ENCODE data around the gene NOTCH1. TPM values are rescaled to one million over a fixed set of nuclear protein-coding genes. Genes with fewer than 3 reads are reported as not detected.

NOTCH1 gene
- total and polyA plus RNA-seq, 2 of the 8 experiments (the other 6 are each of a cell fraction or from before 2014, with no cell fraction given): 6.9 to 55.6 TPM

GRCh38 chr9:136543830-136544547, 1.9 kb downstream of the NOTCH1 start:
- Histone ChIP-seq H3K23me2 (ENCODE audit: low read depth, low read length) (peaks cover 7% of the 10 kb centered on the region; the same call in 1 of the 2 replicates), H3K4me1 (replicated peaks in 1 of 4; ENCODE audit: control insufficient read depth in 3 of 4, insufficient read depth in 4 of 4, low read length in 3 of 4) (peaks cover 0 to 36% (median 23%) of the 10 kb centered on the region in 4 experiments; a peak in 6 of 7 replicates), H3K79me2 (ENCODE audit: control insufficient read depth in 1 of 2, insufficient read depth in 2 of 2, low read length in 2 of 2) (peaks cover 9 to 57% of the 10 kb centered on the region in 2 experiments; a peak in 3 of 4 replicates), H4K91ac (replicated peaks; ENCODE audit: insufficient read length, low read length) (no peak overlapping the region), H2BK20ac (ENCODE audit: low read length) (no peak overlapping the region), H3K23ac (ENCODE audit: insufficient read length) (no peak overlapping the region), H3K18ac (ENCODE audit: extremely low read depth, low read length) (peak overlapping the region; percentile 19; the same call in 1 of the 2 replicates), H2BK12ac (ENCODE audit: low read depth, low read length) (no peak overlapping the region), H2AFZ (ENCODE audit: low read length) (no peak overlapping the region), H2BK15ac (ENCODE audit: low read length) (no peak overlapping the region), H4K8ac (ENCODE audit: extremely low read depth, insufficient read depth, low read length) (no peak overlapping the region), H3K27ac (ENCODE audit: low read depth, low read length) (no peak overlapping the region), H3K27me3 (replicated peaks in 1 of 4; ENCODE audit: control insufficient read depth in 3 of 4, extremely low read depth in 1 of 4, insufficient read depth in 3 of 4, low read length in 3 of 4) (no peaks in the 10 kb centered on the region), H3K14ac (ENCODE audit: insufficient read length) (no peak overlapping the region), H2BK120ac (replicated peaks; ENCODE audit: low read depth, low read length) (no peak overlapping the region), H3K79me1 (ENCODE audit: low read depth, low read length) (peaks cover 25% of the 10 kb centered on the region), H3K4me2 (ENCODE audit: insufficient read depth in 1 of 2, low read depth in 2 of 2, low read length in 2 of 2) (peak overlapping the region; percentile 76 to 79), H3K4me3 (ENCODE audit: extremely low read depth in 1 of 4, insufficient read depth in 2 of 4, low read depth in 3 of 4, low read length in 4 of 4) (peak overlapping the region; percentile 71 to 98 (median 74)), H2BK5ac (ENCODE audit: low read depth, low read length) (no peak overlapping the region), H2AK5ac (ENCODE audit: low read depth, low read length) (no peak overlapping the region), H3K4ac (replicated peaks; ENCODE audit: insufficient read length, low read depth, low read length) (no peak overlapping the region), H4K20me1 (replicated peaks in 1 of 2; ENCODE audit: control insufficient read depth in 1 of 2, insufficient read depth in 2 of 2, low read length in 2 of 2) (peaks cover 26 to 36% of the 10 kb centered on the region in 2 experiments), H3K36me3 (ENCODE audit: control insufficient read depth in 2 of 4, insufficient read depth in 4 of 4, low read length in 3 of 4) (peaks cover 0 to 6% (median 1%) of the 10 kb centered on the region in 4 experiments; a peak in 3 of 8 replicates), H4K5ac (ENCODE audit: insufficient read length, low read depth, low read length) (no peak overlapping the region), H3K56ac (replicated peaks; ENCODE audit: insufficient read length, low read depth, low read length) (no peak overlapping the region), H3K9ac (replicated peaks in 1 of 4; ENCODE audit: extremely low read depth in 1 of 4, low read depth in 3 of 4, low read length in 3 of 4) (no peak overlapping the region), H3K9me3 (ENCODE audit: insufficient read depth in 2 of 2, low read depth in 1 of 2, low read length in 1 of 2) (no peaks in the 10 kb centered on the region)
- CTCF ChIA-PET (ENCODE audit: partially characterized antibody): interaction anchor here (0.7 kb wide), 2 partner anchors 50 to 98 kb away, joined by 3 to 4 read pairs; no protein-coding TSS in a partner anchor
- 74% methylated on average over 28 of the region's 31 CpGs; no CpG with 5 or more reads in 1 of the 2 experiments for WGBS, 2 experiments (ENCODE audit: extremely low coverage in 1 of 2, insufficient coverage in 1 of 2, insufficient read length in 1 of 2, insufficient replicate concordance in 2 of 2, low coverage in 1 of 2, low lambda C conversion rate in 2 of 2, missing lambda C conversion rate in 1 of 2)
- no peak for DNase-seq (ENCODE audit: low read depth in 1 of 2, low spot score in 2 of 2)
- TF ChIP-seq E2F6 (IDR thresholded peaks at IDR 0.05) (peak; percentile 95), MAX (IDR thresholded peaks at IDR 0.05) (peak; percentile 81), POLR2AphosphoS5 (IDR thresholded peaks at IDR 0.05; ENCODE audit: low read depth, low read length) (no peak), SRF (IDR thresholded peaks at IDR 0.05; ENCODE audit: low read depth, low read length) (no peak), TAF1 (IDR thresholded peaks at IDR 0.05; ENCODE audit: low read depth, low read length) (0 out of 2 replicates have a peak, but pooled peaks have one; percentile 14)
- POLR2A ChIA-PET (ENCODE audit: partially characterized antibody): interaction anchor here (0.7 to 1.4 kb wide), 3 partner anchors 14 to 28 kb away, joined by 3 to 7 read pairs (median 4); no protein-coding TSS in a partner anchor
- FAIRE-seq: no peak
